NCI-H226 (cell line): ENCODE measurements around the gene FBLN5.
"Not testable (repeated sequence)": the region's sequence is repeated elsewhere in the genome, so short reads cannot be mapped to it uniquely, and the experiment has no call there.

ENCODE experiments used
- DNase-seq: peaks from one replicate; pipeline ENCODE4 v3.0.0-alpha.2; 2015

The FBLN5 gene

DNA sequence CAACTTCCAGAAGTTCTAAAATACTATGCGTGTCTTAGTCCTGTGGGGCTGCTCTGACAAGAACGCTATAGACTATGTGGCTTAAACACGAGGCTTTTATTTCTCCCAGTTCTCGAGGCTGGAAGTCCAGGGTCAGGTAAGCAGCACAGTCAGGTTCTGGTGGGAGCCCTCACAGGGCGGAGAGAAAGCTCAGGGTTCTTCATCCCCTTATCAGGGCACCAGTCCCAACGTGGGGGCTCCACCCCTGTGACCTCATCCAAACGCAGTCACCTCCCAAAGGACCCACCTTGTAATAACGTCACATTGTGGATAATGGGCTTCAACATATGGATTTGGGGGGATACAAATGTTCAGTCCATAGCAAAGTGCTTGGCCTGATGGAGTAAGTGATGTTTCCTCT is 43.0 kb downstream of the FBLN5 start:
- no peak for DNase-seq

DNA sequence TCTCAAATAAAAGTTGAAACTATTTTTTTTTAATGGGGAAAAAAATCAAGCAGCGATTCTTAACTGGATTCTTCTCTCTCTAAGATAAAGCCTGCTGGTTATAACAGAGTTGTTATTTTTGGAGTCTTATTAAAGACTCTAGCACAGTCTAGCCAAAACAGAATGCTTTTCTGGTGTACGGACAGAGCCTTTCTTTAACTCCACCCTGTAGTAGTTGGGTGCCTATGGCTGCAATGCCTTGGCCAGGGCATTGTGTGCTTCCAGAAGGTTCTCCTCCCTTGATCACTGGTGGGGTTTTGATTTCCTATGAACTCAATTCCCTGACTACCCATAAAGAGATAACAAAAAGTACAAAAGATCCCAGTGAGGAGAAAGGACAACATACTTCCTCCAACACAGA is 44.4 kb downstream of the FBLN5 start:
- DNase-seq, result no peak

DNA sequence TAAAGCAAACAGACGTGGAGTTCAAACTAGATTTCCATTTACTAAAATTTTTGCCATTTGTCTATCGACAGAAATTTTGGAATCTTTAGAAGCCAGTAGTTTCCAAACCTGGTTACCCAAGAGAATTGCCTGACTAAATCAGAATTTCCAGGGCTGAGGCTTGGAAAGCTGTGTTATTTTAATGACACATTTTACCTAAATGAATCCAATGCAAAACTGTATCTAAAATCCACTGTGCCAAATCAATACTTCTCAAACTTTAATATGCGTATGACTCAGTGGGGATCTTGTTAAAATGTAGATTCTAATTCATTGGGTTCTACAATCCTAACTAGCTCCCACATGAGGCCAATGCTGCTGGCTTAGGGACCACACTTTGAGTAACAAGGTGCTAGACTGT is 45.2 kb downstream of the FBLN5 start:
- DNase-seq, result no peak

DNA sequence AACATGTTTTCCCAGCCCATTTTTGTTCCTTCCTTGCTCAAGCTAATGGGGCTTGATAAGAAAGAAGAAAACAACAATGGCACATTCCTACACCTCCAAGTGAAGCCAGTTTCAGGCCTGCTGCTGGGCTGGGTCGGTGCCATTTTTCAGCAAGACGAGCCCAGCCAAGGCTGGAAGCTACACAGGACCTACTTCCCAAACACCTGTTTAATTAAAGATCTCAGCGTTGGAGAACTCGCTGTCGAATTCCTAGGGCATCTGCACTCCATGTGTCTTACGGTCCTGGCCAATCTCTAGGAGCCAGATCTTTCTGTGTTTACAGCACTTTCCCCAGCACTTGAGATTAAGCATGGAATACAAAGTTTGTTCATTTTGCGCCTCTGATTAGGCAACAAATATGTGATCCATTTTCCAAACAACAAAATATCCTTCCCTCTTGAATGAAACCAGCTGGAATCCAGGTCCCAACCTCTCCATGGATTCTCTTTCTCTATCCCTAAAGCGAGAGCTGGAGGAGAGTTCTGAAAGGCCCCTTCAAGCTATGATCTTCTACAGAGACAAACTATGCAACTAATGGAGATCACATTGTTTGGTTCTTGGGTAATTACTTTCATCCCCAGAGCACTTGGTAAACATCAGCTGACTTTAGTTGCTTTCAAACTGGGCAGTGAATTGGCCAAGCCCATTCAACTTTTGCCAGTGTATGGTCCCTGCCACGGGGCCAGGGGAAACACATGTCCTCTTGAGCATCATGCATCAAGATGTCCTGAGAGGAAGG is 45.9 kb downstream of the FBLN5 start:
- DNase-seq, result no peak

DNA sequence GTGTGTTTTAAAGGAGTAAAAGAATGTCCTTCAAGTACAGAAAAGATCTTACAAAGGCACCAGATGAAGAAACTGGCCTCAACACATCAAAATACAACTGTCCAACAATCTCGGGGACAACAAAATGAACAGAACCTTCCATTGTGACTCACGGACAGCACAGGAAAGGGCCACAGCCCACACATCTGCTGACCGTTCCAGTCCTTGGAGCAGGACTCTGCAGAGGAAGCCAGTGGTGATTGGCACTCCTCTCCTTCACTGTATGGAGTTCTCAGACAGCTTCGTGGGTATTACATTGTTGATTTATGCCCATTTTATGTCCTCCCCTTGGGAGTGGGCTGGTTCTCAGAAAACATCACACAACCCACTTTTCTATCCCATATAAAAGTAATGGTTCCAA is 47.7 kb downstream of the FBLN5 start:
- DNase-seq, result no peak

DNA sequence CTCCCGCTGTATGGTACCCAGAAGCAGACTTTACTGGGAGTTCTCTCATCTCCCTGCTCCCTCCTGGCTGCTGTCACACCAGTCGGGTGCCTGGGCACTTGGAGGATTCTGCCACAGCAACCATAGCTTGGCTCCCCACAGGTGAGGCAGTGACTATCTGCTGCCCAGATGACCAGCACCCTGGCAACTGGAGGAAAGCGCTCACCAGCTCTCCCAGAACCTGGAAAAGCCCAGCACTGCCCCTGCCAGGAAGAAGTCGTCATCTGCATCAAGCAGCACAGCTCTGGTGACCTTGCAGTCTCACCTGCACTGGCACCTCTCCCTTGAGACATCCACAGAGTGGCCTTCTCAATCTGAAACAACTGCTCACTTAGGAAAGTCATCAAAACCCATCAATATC is 48.3 kb downstream of the FBLN5 start:
- no peak for DNase-seq

DNA sequence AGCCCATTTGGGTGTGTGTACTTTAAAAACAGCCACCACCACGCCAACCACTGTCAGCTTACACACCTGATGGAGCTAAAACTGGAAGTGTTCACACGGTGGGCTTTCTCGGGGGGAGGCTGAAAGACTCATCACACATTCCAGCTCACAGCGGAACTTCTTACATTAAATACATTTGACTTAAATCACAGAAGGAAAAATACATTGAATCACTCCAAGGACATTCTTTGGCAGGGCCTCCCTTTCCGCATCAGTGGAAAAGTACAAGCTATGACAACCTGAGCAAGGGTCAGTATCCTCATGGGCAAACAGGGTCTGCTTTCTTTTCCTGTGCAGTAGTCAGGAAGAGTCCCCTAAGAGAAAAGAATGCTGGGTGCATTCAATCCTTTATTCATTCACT is 49.1 kb downstream of the FBLN5 start:
- DNase-seq, result no peak

DNA sequence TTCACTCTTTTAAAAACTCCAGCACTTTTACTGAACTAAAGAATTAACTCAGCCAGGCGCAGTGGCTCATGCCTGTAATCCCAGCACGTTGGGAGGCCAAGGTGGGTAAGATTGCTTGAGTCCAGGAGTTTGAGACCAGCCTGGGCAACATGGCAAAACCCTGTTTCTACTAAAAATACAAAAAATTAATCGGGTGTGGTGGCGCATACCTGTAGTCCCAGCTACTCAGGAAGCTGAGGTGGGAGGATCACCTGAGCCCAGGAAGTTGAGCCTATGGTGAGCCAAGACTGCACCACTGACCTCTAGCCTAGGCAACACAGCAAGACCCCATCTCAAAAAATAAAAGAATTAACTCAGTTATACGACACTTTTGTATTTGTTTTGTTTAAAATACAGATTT is 49.8 kb downstream of the FBLN5 start:
- not testable (repeated sequence) for DNase-seq

DNA sequence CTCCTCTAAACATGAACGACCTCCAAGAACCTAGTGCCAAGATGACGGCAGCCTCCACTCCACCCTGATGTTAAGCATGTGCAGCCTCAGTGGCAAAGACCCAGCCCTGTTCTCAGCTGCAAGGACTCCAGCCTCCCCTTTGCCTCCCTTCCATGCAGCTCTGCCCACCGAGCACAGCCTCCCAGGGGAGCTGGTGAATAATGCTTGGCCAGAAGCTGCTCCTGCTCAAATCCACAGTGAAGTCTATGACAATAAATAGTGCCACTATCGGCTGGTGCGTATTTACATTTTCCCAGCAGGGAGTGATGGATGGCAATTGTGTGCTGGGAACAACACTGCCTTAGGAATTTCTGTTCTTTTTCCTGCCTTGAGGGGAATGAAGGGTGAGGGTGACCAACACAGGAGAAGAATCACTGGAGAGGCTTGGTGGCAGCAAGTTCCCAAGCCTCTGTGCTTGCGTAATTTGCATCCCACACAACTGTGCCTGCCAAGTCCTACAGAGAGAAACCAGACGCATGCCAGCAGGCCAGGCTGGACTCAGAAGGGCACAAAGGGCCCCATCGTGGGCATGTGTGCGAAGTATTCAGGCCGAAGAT is 50.3 kb downstream of the FBLN5 start:
- DNase-seq, result no peak

DNA sequence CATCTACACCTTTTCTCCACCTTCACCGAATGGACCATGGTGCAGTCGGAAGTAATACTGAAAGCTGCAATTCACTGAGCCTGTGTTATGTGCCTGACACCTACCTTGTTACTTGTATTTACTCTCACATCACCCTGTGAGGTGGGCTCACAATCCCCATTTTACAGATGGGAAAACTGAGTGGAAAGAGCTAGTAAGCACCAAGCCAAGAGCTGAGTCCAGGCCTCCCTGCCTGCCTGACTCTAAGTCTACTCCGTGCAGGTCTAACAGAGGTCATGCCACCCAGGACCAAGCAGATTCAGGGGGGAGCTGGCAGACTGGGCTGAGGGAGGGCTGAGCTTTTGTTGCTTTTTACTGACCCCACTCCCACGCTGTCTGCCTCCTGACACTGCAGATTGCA is 51.1 kb downstream of the FBLN5 start:
- no peak for DNase-seq

DNA sequence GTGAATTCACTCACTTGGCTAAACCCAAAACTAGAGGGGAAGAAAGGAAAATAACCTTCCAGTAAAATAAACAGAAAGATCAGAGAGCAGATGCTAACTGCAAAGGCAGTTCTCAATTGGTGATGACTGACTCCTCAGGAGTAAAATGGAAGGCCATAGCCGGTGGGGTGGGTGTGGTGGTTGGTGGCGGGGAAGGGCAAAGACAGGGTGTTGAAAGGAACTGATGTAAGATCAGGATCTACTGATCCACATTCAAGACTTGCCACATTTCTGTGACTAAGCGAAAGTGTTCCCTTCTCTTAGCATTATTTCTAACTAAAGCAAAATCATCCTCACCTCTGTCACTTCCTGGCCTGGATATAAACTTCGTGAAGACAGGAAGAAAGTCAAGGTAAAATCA is 53.8 kb downstream of the FBLN5 start:
- no peak for DNase-seq

DNA sequence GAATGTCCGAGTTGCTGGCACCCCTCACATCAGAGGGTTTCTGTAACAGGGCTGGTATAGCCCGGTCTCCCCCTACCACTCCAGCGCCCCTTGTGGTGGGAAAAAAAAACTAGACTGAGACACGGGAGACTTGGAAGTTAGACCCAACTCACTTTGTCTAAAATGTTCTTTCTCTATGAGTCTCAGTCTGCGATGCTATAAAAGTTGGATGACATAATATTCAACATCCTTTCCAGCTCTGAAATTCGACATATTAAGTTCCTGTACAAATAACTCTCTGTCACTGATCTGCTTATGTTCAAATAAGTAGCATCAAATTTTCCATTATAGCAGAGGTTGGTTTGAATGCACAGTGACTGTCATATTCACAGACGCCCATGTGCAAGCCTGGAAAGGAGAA is 54.5 kb downstream of the FBLN5 start:
- DNase-seq, result no peak

DNA sequence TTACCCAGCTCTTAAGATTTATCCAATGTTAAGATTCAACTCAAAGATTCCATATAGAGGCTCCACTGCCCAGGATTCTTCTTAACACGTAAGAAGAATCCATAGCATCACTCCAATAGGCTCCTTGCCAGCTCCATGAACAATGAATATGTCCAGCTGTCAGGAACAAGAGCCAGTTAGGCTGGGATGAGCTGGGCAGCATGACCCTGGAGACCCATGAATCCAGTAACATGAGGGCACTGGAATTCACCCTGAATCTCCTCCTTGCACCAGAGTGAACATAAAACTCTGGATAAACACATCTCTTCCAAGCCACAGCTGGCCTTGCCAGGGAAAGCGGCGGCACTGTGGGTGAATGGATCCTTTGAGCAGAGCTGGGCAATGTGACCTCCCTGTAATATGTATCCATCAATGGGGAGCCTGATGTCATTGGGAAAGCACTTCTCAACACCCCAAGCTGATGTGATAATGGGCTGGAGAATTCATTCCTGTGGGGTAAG is 55.7 kb downstream of the FBLN5 start:
- DNase-seq, result no peak

DNA sequence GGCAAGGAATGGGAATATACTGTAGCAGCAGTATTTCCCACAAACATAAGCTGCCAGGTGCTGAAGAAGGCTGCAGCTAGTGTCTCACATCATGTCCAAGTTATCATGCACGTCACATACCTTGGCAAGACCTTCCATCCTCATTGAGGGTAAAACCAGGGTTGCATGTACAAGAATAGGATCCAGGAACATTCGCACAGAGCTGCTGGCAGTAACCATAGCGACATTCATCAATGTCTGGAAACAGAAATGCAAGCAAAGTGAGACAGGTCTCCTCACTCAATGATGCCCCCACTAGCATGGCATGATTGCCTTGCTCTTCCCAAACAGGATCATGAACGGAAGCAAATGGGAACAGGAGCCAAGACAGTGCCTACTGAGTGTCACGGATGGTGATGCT is 56.4 kb downstream of the FBLN5 start:
- DNase-seq, result no peak

DNA sequence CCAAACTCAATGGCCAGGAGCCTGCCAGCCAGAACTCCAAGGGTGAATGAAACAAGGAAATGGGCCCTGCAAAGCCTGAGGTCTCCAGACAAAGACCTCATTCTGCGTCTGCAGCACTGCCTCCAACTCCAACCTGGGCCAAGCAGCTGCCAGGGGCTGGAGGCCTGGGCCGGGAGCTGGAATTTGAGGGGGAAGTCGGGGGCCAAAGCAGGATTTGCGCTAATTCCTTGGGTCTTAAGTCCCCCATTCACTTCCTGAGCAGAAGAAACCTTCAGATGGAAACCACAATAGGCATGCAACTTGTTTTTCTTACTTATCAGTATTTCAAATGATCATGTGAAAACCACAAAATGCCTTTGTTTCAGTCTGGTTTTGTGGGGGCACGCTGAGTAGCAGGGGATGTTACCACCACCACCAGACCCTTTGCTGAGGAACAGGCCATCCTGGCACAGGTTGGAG is 57.2 kb downstream of the FBLN5 start:
- no peak for DNase-seq

DNA sequence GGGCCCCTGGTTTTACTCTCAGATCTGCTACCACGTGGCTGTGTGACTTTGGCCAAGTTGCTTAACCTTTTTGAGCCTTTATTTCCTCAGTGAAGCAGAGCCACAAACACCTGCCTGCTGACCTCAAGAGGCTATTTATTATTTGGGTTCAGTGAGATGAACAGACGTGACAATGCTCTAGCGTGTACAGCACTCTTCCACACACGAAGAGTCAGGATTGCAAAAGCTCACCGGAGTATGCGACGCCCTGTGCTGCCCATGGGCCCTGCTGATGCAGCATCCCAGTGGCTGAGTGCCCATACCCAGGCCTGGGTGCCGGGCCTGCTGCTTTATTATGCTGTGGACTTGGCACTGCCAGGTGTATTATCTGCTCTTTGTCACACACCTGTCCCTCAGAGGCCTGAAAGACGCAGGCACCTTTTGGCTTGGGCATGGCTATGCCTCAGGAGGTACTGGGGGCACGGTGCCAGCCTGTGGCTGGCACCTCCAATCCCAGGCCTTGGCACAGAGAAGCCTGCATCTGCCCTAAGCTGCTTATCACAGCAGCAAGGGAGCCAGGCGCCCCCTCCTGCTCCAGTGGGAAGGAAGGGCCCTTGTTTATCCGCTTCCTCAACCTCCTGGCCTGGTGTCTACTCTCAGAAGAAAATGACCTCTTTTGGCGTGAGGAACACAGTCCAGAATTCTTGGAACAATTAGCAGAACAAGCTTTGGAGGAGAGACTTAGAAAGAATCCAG is 57.9 kb downstream of the FBLN5 start:
- no peak for DNase-seq

DNA sequence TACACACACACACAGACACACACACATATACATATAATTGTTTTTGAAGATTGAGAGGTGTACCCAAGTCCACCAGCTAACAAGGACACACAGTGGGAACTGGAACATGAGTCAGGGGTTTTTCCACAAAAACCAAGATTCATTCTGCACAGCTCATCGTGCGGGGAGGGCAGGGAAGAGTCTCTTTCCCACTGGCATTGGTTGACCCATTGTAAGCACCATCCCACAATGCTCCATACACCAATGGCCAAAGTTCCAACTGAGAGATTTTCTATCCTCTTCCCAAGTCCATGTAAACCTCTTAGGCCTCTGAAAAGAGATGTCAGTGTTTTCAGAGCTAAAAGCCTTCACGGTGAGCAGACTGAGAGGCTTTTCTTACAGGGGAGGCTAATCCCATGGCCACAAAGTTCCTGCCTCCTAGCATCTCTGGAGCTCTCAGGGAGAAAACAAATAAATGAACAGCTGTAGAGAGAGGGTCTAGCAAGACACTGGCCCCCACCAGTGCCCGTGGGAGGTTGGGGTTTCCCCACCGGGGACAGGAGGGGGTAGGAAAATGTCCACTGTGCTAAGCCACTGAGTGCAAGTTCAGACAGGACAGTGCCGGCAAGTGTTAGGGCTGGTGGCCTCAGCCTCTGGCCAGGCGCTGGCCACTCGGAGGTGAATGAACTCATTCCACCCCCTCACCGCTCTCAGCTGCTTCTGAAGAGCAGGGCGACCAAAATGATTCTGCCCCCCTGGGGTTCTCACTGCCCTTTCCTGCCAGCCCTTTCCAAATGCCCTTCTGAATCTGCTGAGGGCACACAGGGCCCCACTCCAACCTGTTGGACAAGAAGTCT is 58.6 kb downstream of the FBLN5 start:
- DNase-seq, result no peak

DNA sequence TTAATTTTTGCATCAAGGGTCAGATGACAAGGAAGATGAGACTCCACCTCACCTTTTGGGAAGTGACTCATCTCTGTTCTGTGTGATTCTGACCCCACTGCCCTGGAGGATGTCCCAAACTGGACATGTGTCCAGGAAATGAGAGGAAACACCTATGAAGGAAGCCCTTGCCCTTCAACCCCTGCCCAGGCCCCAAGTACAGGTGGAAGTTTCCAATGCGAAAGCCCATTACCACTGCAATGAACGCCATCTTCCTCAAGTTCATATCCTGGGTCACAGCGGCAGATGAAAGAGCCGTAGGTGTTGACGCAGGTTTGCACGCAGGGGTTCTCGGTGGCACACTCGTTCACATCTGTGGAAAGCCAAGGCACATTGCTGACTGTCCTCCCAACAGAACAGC is 60.5 kb downstream of the FBLN5 start:
- DNase-seq, result no peak

DNA sequence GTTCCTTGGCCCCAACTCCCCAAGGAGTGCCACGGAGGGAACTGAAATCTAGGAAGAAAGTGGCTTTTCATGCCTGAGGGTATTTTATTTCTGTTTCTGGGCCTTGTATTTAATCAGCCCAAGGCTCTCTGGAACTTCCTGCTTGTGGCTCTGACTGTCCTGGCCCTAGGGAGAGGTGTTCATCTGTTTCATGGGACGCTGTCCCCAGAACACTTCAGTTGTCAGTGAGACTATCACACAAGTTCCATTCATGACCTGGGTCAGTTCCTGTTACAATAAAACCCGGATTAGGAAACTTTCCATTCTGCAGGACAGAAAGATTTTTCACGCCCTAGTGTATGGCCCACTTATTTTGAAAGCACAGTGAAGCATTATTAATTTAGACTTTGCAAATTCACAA is 61.7 kb downstream of the FBLN5 start:
- no peak for DNase-seq

DNA sequence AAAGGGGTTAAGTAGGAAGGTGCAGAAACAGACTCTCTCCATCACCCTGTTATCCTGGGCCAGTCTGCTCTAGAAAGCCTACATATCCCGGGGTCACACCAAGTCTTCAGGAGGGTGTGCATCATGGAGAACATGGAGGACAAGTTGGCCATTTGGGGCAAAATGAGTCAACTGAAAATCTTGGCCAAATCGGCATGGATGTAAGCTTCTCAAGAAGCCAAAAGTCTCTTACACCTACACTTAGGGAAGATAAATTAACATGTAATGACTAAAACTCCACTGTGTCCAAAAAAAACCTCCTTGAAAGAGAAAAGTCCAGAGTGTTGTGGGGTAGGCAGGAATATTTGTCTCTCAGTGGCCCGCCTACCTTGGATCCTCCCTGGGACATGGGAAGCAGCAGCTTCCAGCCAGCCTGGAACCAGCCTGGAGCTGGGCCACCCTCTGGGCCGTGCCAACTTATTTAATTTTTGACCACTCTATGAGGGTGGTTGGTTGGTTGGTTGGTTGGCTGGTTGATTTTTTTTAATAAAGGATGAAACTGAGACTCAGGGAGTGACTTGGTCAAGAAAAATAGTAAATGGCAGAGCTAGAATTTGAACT is 62.3 kb downstream of the FBLN5 start:
- DNase-seq, result no peak

DNA sequence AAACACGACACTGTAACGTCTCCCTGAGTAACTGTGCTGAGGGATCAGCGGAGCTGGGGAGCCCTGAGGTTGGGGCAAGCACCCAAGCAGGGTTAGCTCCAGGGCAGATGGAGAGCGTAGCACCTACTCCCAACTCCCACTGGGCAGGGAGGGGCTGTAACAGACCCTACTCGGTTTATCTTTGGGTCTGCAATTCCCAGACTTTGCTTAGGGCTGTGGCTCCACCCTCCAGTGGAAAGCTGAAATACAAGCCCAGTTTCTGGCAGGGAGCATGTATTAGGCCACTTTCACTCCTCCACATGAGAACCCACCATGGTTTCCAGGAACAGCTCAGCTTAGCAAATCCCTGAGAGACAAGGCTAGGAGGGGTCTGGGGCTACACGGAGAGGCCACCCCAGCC is 62.8 kb downstream of the FBLN5 start:
- DNase-seq, result no peak

DNA sequence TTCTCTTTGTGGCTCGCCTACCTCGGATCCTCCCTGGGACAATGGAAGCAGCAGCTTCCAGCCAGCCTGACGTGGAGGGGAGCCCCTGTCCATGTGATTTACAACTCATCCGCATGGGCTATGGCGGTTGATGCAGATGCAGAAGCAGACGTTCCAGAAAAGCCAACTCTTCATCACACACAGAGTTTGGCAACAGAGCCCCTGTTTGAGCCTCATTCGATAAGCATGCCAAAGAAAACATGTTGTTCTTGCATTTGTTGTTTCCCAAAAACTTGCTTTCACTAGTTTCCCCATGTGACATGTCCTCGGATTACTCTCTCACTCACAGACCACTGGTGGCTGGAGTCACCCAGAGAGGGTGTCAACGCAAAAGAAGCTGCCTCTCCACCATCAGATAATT is 63.7 kb downstream of the FBLN5 start:
- DNase-seq, result no peak

DNA sequence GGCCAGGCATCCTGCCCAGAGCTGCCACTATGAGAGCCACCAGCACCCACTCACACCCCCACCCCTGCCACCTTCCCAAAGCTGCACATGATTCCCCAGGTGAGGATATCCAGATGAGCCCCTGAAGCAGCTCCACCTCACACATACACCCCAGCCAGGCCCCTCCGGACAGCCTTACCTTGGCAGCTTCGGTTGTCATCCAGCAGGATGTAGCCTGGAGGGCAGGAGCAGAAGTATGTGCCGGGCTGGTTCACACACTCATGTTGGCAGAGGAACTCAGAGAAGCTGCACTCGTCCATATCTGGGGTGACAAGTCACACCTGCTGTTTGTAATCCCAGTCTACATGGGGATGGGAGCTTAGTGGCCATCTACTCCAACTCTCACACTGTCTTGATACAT is 64.7 kb downstream of the FBLN5 start:
- DNase-seq, result no peak
